HepG2 (cell line): ENCODE data around the gene RETN. TPM values are rescaled to one million over a fixed set of nuclear protein-coding genes. Genes with fewer than 3 reads are reported as not detected.

Source experiments
- ATAC-seq: fragments of 200-7000 bp; cut with Tn5 transposase; 3 replicates; pipeline ENCODE4 v1.9.1; 2020; ENCODE audit warnings: mild to moderate bottlenecking, moderate library complexity
- BruUV-seq: library from RNA; stranded (reverse); fragments of 400-500 nt; replicated peaks from 2 replicates; lab custom pipeline; 2021; lab: Mats Ljungman, UMichigan
- CTCF ChIA-PET: fragments of 300-600 bp; formaldehyde crosslinking; extraction: SDS; loops from one replicate; lab custom pipeline; 2021; ENCODE audit warnings: low total read pairs, inconsistent platforms, low intra/inter-chr PET ratio; lab: Yijun Ruan, JAX
- POLR2A ChIA-PET: fragments of 350-600 bp; sonication (Branson Sonifier 250); formaldehyde crosslinking; loops from one replicate; lab custom pipeline; 2020; ENCODE audit warnings: antibody characterized with exemption, inconsistent platforms; lab: Yijun Ruan, JAX
- DNase-seq: peaks from one replicate; pipeline ENCODE4 v3.0.0-alpha.2; 2015; ENCODE audit warnings: low spot score
- FAIRE-seq: peaks from 3 replicates; lab custom pipeline; 2011; peaks lifted over from hg19 to GRCh38; lab: Jason Lieb, UNC
- H2AFZ ChIP-seq: one replicate; pipeline ENCODE4 v1.6.1; 2011; ENCODE audit warnings: low read length, inconsistent platforms
- H3K27ac ChIP-seq: fragments of 300-600 bp; 3 replicates; pipeline ENCODE4 v1.8.0; 2011; ENCODE audit warnings: mixed run types, mild to moderate bottlenecking, mixed read lengths, low read length, inconsistent platforms; ENCODE audit not compliant: insufficient read depth; ENCODE audit errors: extremely low read length
- H3K27me3 ChIP-seq, 2 experiments: fragments of 200-600 bp in 1 of 2; 2 replicates in 1 of 2; 3 replicates in 1 of 2; pipeline versions ENCODE4 v1.6.0 to v1.8.0; 2011; ENCODE audit warnings: low read length in 2 of 2, mild to moderate bottlenecking in 2 of 2, moderate library complexity in 2 of 2, inconsistent platforms in 1 of 2; ENCODE audit not compliant: insufficient read depth in 2 of 2, control insufficient read depth in 1 of 2
- H3K36me3 ChIP-seq, 2 experiments: fragments of 200-600 bp in 1 of 2; replicated peaks in 1 of 2; 2 replicates in 1 of 2; 3 replicates in 1 of 2; pipeline versions ENCODE4 v1.5.1 to v1.8.0; 2011; ENCODE audit warnings: low read length in 2 of 2, inconsistent platforms in 1 of 2; ENCODE audit not compliant: insufficient read depth in 2 of 2, control insufficient read depth in 1 of 2
- H3K4me1 ChIP-seq: 2 replicates; pipeline ENCODE4 v1.5.1; 2012; ENCODE audit warnings: low read length, inconsistent platforms; ENCODE audit not compliant: insufficient read depth
- H3K4me2 ChIP-seq: 2 replicates; pipeline ENCODE4 v1.6.0; 2011; ENCODE audit warnings: low read depth, low read length, inconsistent platforms
- H3K4me3 ChIP-seq, 3 experiments: fragments of 200-600 bp in 1 of 3; sonication (generic), shearing (Covaris generic) in 1 of 3; replicated peaks in 1 of 3; 2 replicates each; pipeline ENCODE4 v1.5.1; 2011 to 2016; ENCODE audit warnings: low read length in 3 of 3, inconsistent platforms in 2 of 3, low read depth in 2 of 3, mild to moderate bottlenecking in 2 of 3, control low read depth in 1 of 3, mixed read lengths in 1 of 3; ENCODE audit not compliant: insufficient read depth in 1 of 3
- H3K79me2 ChIP-seq: one replicate; pipeline ENCODE4 v1.6.1; 2011; ENCODE audit warnings: low read length, inconsistent platforms; ENCODE audit not compliant: insufficient read depth
- H3K9ac ChIP-seq: 2 replicates; pipeline ENCODE4 v1.6.0; 2011; ENCODE audit warnings: mild to moderate bottlenecking, low read depth, low read length, inconsistent platforms; ENCODE audit not compliant: insufficient read depth
- H3K9me3 ChIP-seq: 2 replicates; pipeline ENCODE4 v1.5.1; 2012; ENCODE audit warnings: mild to moderate bottlenecking, low read length
- H4K20me1 ChIP-seq: 2 replicates; pipeline ENCODE4 v1.6.0; 2011; ENCODE audit warnings: inconsistent platforms, mild to moderate bottlenecking, low read length, moderate library complexity; ENCODE audit not compliant: insufficient read depth
- CHD2 ChIP-seq: IDR thresholded peaks from 2 replicates; pipeline ENCODE4 v1.6.1; 2011; ENCODE audit warnings: low read depth, low read length, improper control_type of control experiment
- MLXIP ChIP-seq: sonication (generic); formaldehyde crosslinking; IDR thresholded peaks from 2 replicates; pipeline ENCODE4 v1.9.0; 2021; ENCODE audit warnings: missing genetic modification reagents, borderline replicate concordance
- POLR2A ChIP-seq, 2 experiments: IDR thresholded peaks; 2 replicates each; pipeline ENCODE4 v1.6.1; 2011; ENCODE audit warnings: low read depth in 2 of 2, low read length in 2 of 2, mild to moderate bottlenecking in 1 of 2, moderate library complexity in 1 of 2; ENCODE audit not compliant: insufficient read depth in 1 of 2
- PTBP1 ChIP-seq: fragments of 200-400 bp; formaldehyde crosslinking; IDR thresholded peaks from 2 replicates; pipeline ENCODE4 v1.6.1; 2018; ENCODE audit warnings: low read length, low read depth; ENCODE audit not compliant: poor library complexity, severe bottlenecking
- RNF219 ChIP-seq: sonication (generic); formaldehyde crosslinking; IDR thresholded peaks from 2 replicates; pipeline ENCODE4 v1.5.0; 2020; ENCODE audit warnings: mild to moderate bottlenecking, missing genetic modification reagents
- SKI ChIP-seq: fragments of 450-650 bp; IDR thresholded peaks from one replicate; pipeline ENCODE4 v1.6.1; 2018; ENCODE audit warnings: mild to moderate bottlenecking; ENCODE audit not compliant: partially characterized antibody
- TAF15 ChIP-seq: fragments of 200-400 bp; formaldehyde crosslinking; IDR thresholded peaks from one replicate; pipeline ENCODE4 v1.6.1; 2018; ENCODE audit warnings: mild to moderate bottlenecking, low read depth, low read length; ENCODE audit not compliant: poor library complexity, severe bottlenecking
- TCF7 ChIP-seq: sonication (generic); IDR thresholded peaks from 2 replicates; pipeline ENCODE4 v1.6.1; 2016; ENCODE audit warnings: antibody characterized with exemption, low read depth
- TCF7L2 ChIP-seq: IDR thresholded peaks from 2 replicates; pipeline ENCODE4 v1.6.1; 2011; ENCODE audit warnings: mild to moderate bottlenecking, low read depth, low read length, moderate library complexity
- XRCC5 ChIP-seq: fragments of 200-400 bp; formaldehyde crosslinking; optimal IDR thresholded peaks from 2 replicates; pipeline ENCODE3; 2017; ENCODE audit warnings: mild to moderate bottlenecking, low read length
- ZNF280D ChIP-seq: sonication (generic); formaldehyde crosslinking; IDR thresholded peaks from 2 replicates; pipeline ENCODE4 v1.5.1; 2020; ENCODE audit warnings: mild to moderate bottlenecking, missing genetic modification reagents
- ZNF432 ChIP-seq: sonication (generic); formaldehyde crosslinking; IDR thresholded peaks from 2 replicates; pipeline ENCODE4 v1.5.0; 2020; ENCODE audit warnings: missing genetic modification reagents, mild to moderate bottlenecking, borderline replicate concordance
- WGBS: methylation state at CpG from one replicate; pipeline ENCODE4 v1.1.6; 2017; ENCODE audit warnings: low lambda C conversion rate; 5-methylcytosine and 5-hydroxymethylcytosine counted together
- in situ Hi-C: cut with HindIII; loops from 2 replicates; pipeline ENCODE4 v1.10.0; 2017; ENCODE audit warnings: low pct_unique_long_range_greater_than_20kb; ENCODE audit not compliant: extremely low pct_ligation_motif_present
- intact Hi-C: fragments of 100-400 bp; cut with micrococcal nuclease; formaldehyde crosslinking; loops from one replicate; pipeline ENCODE4 v1.10.0; 2022; ENCODE audit not compliant: unreplicated experiment
- polyA plus RNA-seq, 8 experiments: library from polyadenylated mRNA; depleted of rRNA in 3 of 8; stranded (reverse) in 7 of 8; unstranded in 1 of 8; fragments of >200 nt; fragmentation: Illumina TruSeq in 4 of 8; extraction: Trizol in 4 of 8; gene quantifications; 2 replicates each; pipeline versions ENCODE4 v1.2.1 to v1.2.3, GENCODE V29; 2011 to 2016; ENCODE audit warnings: low read depth in 4 of 8, missing spikeins in 1 of 8, mixed read lengths in 1 of 8; ENCODE audit not compliant: insufficient read depth in 1 of 8
- total RNA-seq, 5 experiments: library from RNA; depleted of rRNA; stranded (reverse); fragments of >200 nt; fragmentation: Illumina TruSeq; extraction: Trizol; gene quantifications; 2 replicates each; pipeline ENCODE4 v1.2.3, GENCODE V29; 2016; ENCODE audit warnings: low read depth in 1 of 5

RETN gene
- total and polyA plus RNA-seq, 2 of the 13 experiments (the other 11 are each of a cell fraction or from before 2014, with no cell fraction given) = not detected

GRCh38 chr19:7685546-7686445 lies 16.9 kb downstream of the RETN start (continued):
- TF ChIP-seq RNF219 (CRISPR knock-in tag) = no peak

- ChIA-PET CTCF (no interaction called here), POLR2A (no interaction called here)
- Histone ChIP-seq H2AFZ (no peak overlapping the region), H3K4me2 (no peak overlapping the region), H4K20me1 (no peaks in the 10 kb centered on the region), H3K79me2 (no peaks in the 10 kb centered on the region), H3K9ac (no peak overlapping the region), H3K4me3 (no peak overlapping the region), H3K27me3 (peaks cover 3 to 14% of the 10 kb centered on the region in 2 experiments; a peak in 4 of 5 replicates), H3K4me1 (peaks cover under 1% of the 10 kb centered on the region; the same call in 1 of the 2 replicates), H3K36me3 (0 out of 5 replicates have a peak, but pooled peaks cover 0 to under 1% of the 10 kb centered on the region in 2 experiments), H3K27ac (no peak overlapping the region), H3K9me3 (no peaks in the 10 kb centered on the region)
- no TSS peak for BruUV-seq
- 54% methylated on average over 4 of the region's 12 CpGs for WGBS
- ATAC-seq = no peak
- in situ Hi-C loops = loop anchor here (10.0 kb wide), 1 partner anchor 108 kb away; no protein-coding TSS in a partner anchor
- no peak for DNase-seq
- no peak for FAIRE-seq
- intact Hi-C loops = no loop called here
- TF ChIP-seq TCF7L2 (no peak), TAF15 (no peak), CHD2 (no peak), TCF7 (no peak), ZNF432 (CRISPR knock-in tag) (no peak), POLR2A (IDR thresholded peaks at IDR 0.05; ENCODE audit: insufficient read depth in 1 of 2, low read depth in 2 of 2, low read length in 2 of 2) (no peak), ZNF280D (CRISPR knock-in tag) (no peak), XRCC5 (no peak), MLXIP (no peak), SKI (no peak), PTBP1 (no peak)
Observed at GRCh38 chr19:7687177-7687576, 18.3 kb downstream of the RETN start.
